ENCODE results near the gene MRPL40. TPM values are rescaled to one million over a fixed set of nuclear protein-coding genes. Genes with fewer than 3 reads are reported as not detected.

Gene MRPL40
- 23.3 TPM for total RNA-seq

- no peaks in the 10 kb centered on the region for H3K27me3 ChIP-seq
- peak in 1 of 2 donors; percentile 59 for TF ChIP-seq POLR2A (IDR thresholded peaks at IDR 0.05)
- TF ChIP-seq POLR2AphosphoS5 (IDR thresholded peaks at IDR 0.05; ENCODE audit: insufficient read depth in 1 of 2, low read depth in 1 of 2) = peak; percentile 57 to 89
- TF ChIP-seq CTCF (IDR thresholded peaks at IDR 0.05) = no peak
- peaks cover 37% of the 10 kb centered on the region for H3K4me1 ChIP-seq
- H3K4me3 ChIP-seq = peak within 1 kb of the TSS; percentile 81 to 93
- intact Hi-C loops (cut with DNase I) = loop anchor here (2.0 kb wide), 1 partner anchor 47 kb away; the partner anchor contains the start of genes CDC45 and UFD1
- peaks cover 0 to 26% of the 10 kb centered on the region in 2 donors for H3K36me3 ChIP-seq
- no peaks in the 10 kb centered on the region for H3K9me3 ChIP-seq
- H3K27ac ChIP-seq = peak within 1 kb of the TSS; percentile 88
- DNase-seq (ENCODE audit: extremely low spot score in 2 of 2) = no peak
Observed at GRCh38 chr22:19432133-19432851, at the start of gene MRPL40. Gene MRPL40 (plus strand): TSS chr22:19432545. CDS start chr22:19432555, 10 bp downstream.

- TF ChIP-seq POLR2AphosphoS5 (IDR thresholded peaks at IDR 0.05; ENCODE audit: insufficient read depth in 1 of 2, low read depth in 1 of 2) = no peak
- TF ChIP-seq POLR2A (IDR thresholded peaks at IDR 0.05) = no peak
- no peak for TF ChIP-seq CTCF (IDR thresholded peaks at IDR 0.05)
- Histone ChIP-seq H3K27me3 (no peaks in the 10 kb centered on the region), H3K4me1 (no peaks in the 10 kb centered on the region), H3K4me3 (no peak overlapping the region), H3K9me3 (no peaks in the 10 kb centered on the region), H3K27ac (no peak overlapping the region), H3K36me3 (peaks cover 0 to 66% of the 10 kb centered on the region in 2 donors)
- peak in 1 of 2 donors; percentile 46 for DNase-seq (ENCODE audit: extremely low spot score in 2 of 2)
- intact Hi-C loops (cut with DNase I) = no loop called here
Observed at GRCh38 chr22:19383292-19383691, 49.1 kb upstream of the MRPL40 start.

GRCh38 chr22:19385221-19385906 is 47.0 kb upstream of the MRPL40 start:
- Histone ChIP-seq H3K9me3 (no peaks in the 10 kb centered on the region), H3K27me3 (no peaks in the 10 kb centered on the region), H3K27ac (no peak overlapping the region), H3K4me3 (no peak overlapping the region), H3K36me3 (peaks cover 0 to 80% of the 10 kb centered on the region in 2 donors), H3K4me1 (no peaks in the 10 kb centered on the region)
- intact Hi-C loops (cut with DNase I) = no loop called here
- no peak for DNase-seq (ENCODE audit: extremely low spot score in 2 of 2)
- TF ChIP-seq CTCF (IDR thresholded peaks at IDR 0.05) (no peak), POLR2AphosphoS5 (IDR thresholded peaks at IDR 0.05; ENCODE audit: insufficient read depth in 1 of 2, low read depth in 1 of 2) (no peak), POLR2A (IDR thresholded peaks at IDR 0.05) (no peak)

GRCh38 chr22:19386248-19386647 is 46.1 kb upstream of the MRPL40 start:
- no peaks in the 10 kb centered on the region for H3K9me3 ChIP-seq
- intact Hi-C loops (cut with DNase I) = no loop called here
- no peak overlapping the region for H3K4me3 ChIP-seq
- no peaks in the 10 kb centered on the region for H3K27me3 ChIP-seq
- no peak for DNase-seq (ENCODE audit: extremely low spot score in 2 of 2)
- H3K36me3 ChIP-seq = peaks cover 0 to 86% of the 10 kb centered on the region in 2 donors
- no peaks in the 10 kb centered on the region for H3K4me1 ChIP-seq
- no peak for TF ChIP-seq POLR2AphosphoS5 (IDR thresholded peaks at IDR 0.05; ENCODE audit: insufficient read depth in 1 of 2, low read depth in 1 of 2)
- no peak for TF ChIP-seq CTCF (IDR thresholded peaks at IDR 0.05)
- no peak for TF ChIP-seq POLR2A (IDR thresholded peaks at IDR 0.05)
- no peak overlapping the region for H3K27ac ChIP-seq

All from vagina (tissue), 2 donors.